Limb (tissue), 2 donors: ENCODE results near the gene LCA5L.

Experiments used
- DNase-seq, 2 donors: peaks; one replicate each; pipeline ENCODE4 v3.0.0-alpha.2; 2016; ENCODE audit errors: extremely low spot score in 2 of 2

The LCA5L gene

DNA sequence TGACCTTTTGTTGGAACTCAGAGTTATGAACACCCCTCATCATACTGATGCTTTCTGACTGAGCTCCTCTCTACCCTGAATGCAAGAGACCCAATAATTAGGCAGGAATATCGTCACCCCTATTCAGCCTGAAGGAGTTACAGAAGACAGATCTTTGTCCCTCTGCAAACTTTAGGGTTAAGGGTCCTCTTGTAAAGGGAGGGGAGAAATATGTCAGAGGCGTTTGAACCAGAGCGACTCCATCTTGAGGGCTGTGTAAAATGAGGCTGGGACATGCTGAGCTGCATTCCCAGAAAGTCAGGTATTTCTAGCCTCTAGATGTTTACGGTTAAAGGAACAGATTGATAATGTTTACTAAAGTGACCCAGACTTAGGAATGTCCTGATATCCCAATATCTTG lies 86.2 kb downstream of the LCA5L start:
- DNase-seq: no peak
